ENCODE measurements around the gene SIAH3. TPM values are rescaled to one million over a fixed set of nuclear protein-coding genes. Genes with fewer than 3 reads are reported as not detected.

Gene SIAH3
- total RNA-seq, 5 donors from 2014 or later (not counting 1 experiment from before 2014, with no cell fraction given) = 0.19 to 4.8 (median 2.4) TPM

GRCh38 chr13:45775401-45775963 is 76.1 kb downstream of the SIAH3 start:
- no peak overlapping the region for H3K27ac ChIP-seq (ENCODE audit: low read length)
- ATAC-seq (replicated peaks in 1 of 4) (no peak), DNase-seq (no peak)
- H3K27me3 ChIP-seq (replicated peaks in 1 of 2; ENCODE audit: control insufficient read depth in 2 of 2, extremely low read depth in 1 of 2, insufficient read depth in 2 of 2, low read length in 1 of 2) = no peaks in the 10 kb centered on the region
- Mint-ChIP-seq H3K9me3 (peaks cover 0 to 3% (median 0%) of the 10 kb centered on the region in 3 donors), H3K27me3 (peaks cover 2 to 10% of the 10 kb centered on the region in 2 donors), H3K27ac (no peak overlapping the region), H3K4me1 (no peaks in the 10 kb centered on the region), H3K36me3 (no peaks in the 10 kb centered on the region), H3K4me3 (no peak overlapping the region)
- no peak overlapping the region for H3K4me3 ChIP-seq (ENCODE audit: control insufficient read depth in 1 of 2, extremely low read depth in 1 of 2, low read length in 1 of 2)
- H3K4me1 ChIP-seq (ENCODE audit: control insufficient read depth in 1 of 2, extremely low read depth in 1 of 2, insufficient read depth in 2 of 2, low read length in 2 of 2) = no peaks in the 10 kb centered on the region
- WGBS (ENCODE audit: insufficient coverage) = 69% methylated on average over 2 of the region's 3 CpGs
- H3K36me3 ChIP-seq (ENCODE audit: control insufficient read depth in 2 of 2, extremely low read depth in 1 of 2, insufficient read depth in 1 of 2, low read length in 1 of 2) = no peaks in the 10 kb centered on the region
- ChIA-PET CTCF (no interaction called here), POLR2A (no interaction called here)
- H3K9me3 ChIP-seq = no peaks in the 10 kb centered on the region

- Mint-ChIP-seq H3K27me3 (peaks cover 2 to 10% of the 10 kb centered on the region in 2 donors), H3K9me3 (peaks cover 0 to 3% (median 0%) of the 10 kb centered on the region in 3 donors), H3K4me3 (no peak overlapping the region), H3K4me1 (peaks cover 0 to 1% (median 0%) of the 10 kb centered on the region in 3 donors), H3K36me3 (no peaks in the 10 kb centered on the region), H3K27ac (no peak overlapping the region)
- H3K4me1 ChIP-seq (ENCODE audit: control insufficient read depth in 1 of 2, extremely low read depth in 1 of 2, insufficient read depth in 2 of 2, low read length in 2 of 2) = no peaks in the 10 kb centered on the region
- no peaks in the 10 kb centered on the region for H3K9me3 ChIP-seq
- no peak for DNase-seq
- ATAC-seq (replicated peaks in 1 of 4) = no peak
- no peaks in the 10 kb centered on the region for H3K36me3 ChIP-seq (ENCODE audit: control insufficient read depth in 2 of 2, extremely low read depth in 1 of 2, insufficient read depth in 1 of 2, low read length in 1 of 2)
- ChIA-PET POLR2A (no interaction called here), CTCF (no interaction called here)
- 81% methylated on average over 3 of the region's 3 CpGs for WGBS (ENCODE audit: insufficient coverage)
- H3K27me3 ChIP-seq (replicated peaks in 1 of 2; ENCODE audit: control insufficient read depth in 2 of 2, extremely low read depth in 1 of 2, insufficient read depth in 2 of 2, low read length in 1 of 2) = no peaks in the 10 kb centered on the region
- no peak overlapping the region for H3K4me3 ChIP-seq (ENCODE audit: control insufficient read depth in 1 of 2, extremely low read depth in 1 of 2, low read length in 1 of 2)
- H3K27ac ChIP-seq (ENCODE audit: low read length) = no peak overlapping the region
Measured at GRCh38 chr13:45773944-45774343, 77.6 kb downstream of the SIAH3 start.

GRCh38 chr13:45773236-45773635 is 78.3 kb downstream of the SIAH3 start:
- Histone ChIP-seq H3K4me3 (ENCODE audit: control insufficient read depth in 1 of 2, extremely low read depth in 1 of 2, low read length in 1 of 2) (no peak overlapping the region), H3K27ac (ENCODE audit: low read length) (no peak overlapping the region), H3K36me3 (ENCODE audit: control insufficient read depth in 2 of 2, extremely low read depth in 1 of 2, insufficient read depth in 1 of 2, low read length in 1 of 2) (no peaks in the 10 kb centered on the region), H3K4me1 (ENCODE audit: control insufficient read depth in 1 of 2, extremely low read depth in 1 of 2, insufficient read depth in 2 of 2, low read length in 2 of 2) (peaks cover 0 to under 1% of the 10 kb centered on the region in 2 experiments), H3K9me3 (no peaks in the 10 kb centered on the region), H3K27me3 (replicated peaks in 1 of 2; ENCODE audit: control insufficient read depth in 2 of 2, extremely low read depth in 1 of 2, insufficient read depth in 2 of 2, low read length in 1 of 2) (no peaks in the 10 kb centered on the region)
- CTCF ChIA-PET = interaction anchor here in 1 of 2 donors (0.6 kb wide), 1 partner anchor 531 kb away, joined by 3 read pairs; no protein-coding TSS in a partner anchor
- peaks cover 2 to 13% of the 10 kb centered on the region in 2 donors for H3K27me3 Mint-ChIP-seq
- POLR2A ChIA-PET = no interaction called here
- 89% methylated on average over 1 of the region's 2 CpGs for WGBS (ENCODE audit: insufficient coverage)
- peaks cover 2 to 8% (median 4%) of the 10 kb centered on the region in 3 donors for H3K4me1 Mint-ChIP-seq
- no peak overlapping the region for H3K27ac Mint-ChIP-seq
- no peak for ATAC-seq (replicated peaks in 1 of 4)
- peaks cover 0 to 3% (median 0%) of the 10 kb centered on the region in 3 donors for H3K9me3 Mint-ChIP-seq
- H3K36me3 Mint-ChIP-seq = no peaks in the 10 kb centered on the region
- DNase-seq = no peak
- H3K4me3 Mint-ChIP-seq = no peak overlapping the region

- DNase-seq (no peak), ATAC-seq (replicated peaks in 1 of 4) (no peak)
- no peak overlapping the region for H3K4me3 Mint-ChIP-seq
- H3K27me3 ChIP-seq (replicated peaks in 1 of 2; ENCODE audit: control insufficient read depth in 2 of 2, extremely low read depth in 1 of 2, insufficient read depth in 2 of 2, low read length in 1 of 2) = no peaks in the 10 kb centered on the region
- no CpG with 5 or more reads among the region's 2 CpGs for WGBS (ENCODE audit: insufficient coverage)
- no peak overlapping the region for H3K27ac ChIP-seq (ENCODE audit: low read length)
- ChIA-PET CTCF (no interaction called here), POLR2A (no interaction called here)
- no peaks in the 10 kb centered on the region for H3K36me3 ChIP-seq (ENCODE audit: control insufficient read depth in 2 of 2, extremely low read depth in 1 of 2, insufficient read depth in 1 of 2, low read length in 1 of 2)
- peaks cover 2 to 13% of the 10 kb centered on the region in 2 donors for H3K27me3 Mint-ChIP-seq
- H3K4me1 Mint-ChIP-seq = peaks cover 2 to 22% (median 4%) of the 10 kb centered on the region in 3 donors
- no peak overlapping the region for H3K4me3 ChIP-seq (ENCODE audit: control insufficient read depth in 1 of 2, extremely low read depth in 1 of 2, low read length in 1 of 2)
- H3K36me3 Mint-ChIP-seq = no peaks in the 10 kb centered on the region
- no peak overlapping the region for H3K27ac Mint-ChIP-seq
- H3K9me3 ChIP-seq = no peaks in the 10 kb centered on the region
- H3K9me3 Mint-ChIP-seq = peaks cover 0 to 7% (median 0%) of the 10 kb centered on the region in 3 donors
- peaks cover 0 to 7% of the 10 kb centered on the region in 2 experiments for H3K4me1 ChIP-seq (ENCODE audit: control insufficient read depth in 1 of 2, extremely low read depth in 1 of 2, insufficient read depth in 2 of 2, low read length in 2 of 2)
Measured at GRCh38 chr13:45770886-45771285, 80.7 kb downstream of the SIAH3 start.

- Histone ChIP-seq H3K27ac (ENCODE audit: low read length) (no peak overlapping the region), H3K4me1 (ENCODE audit: control insufficient read depth in 1 of 2, extremely low read depth in 1 of 2, insufficient read depth in 2 of 2, low read length in 2 of 2) (peaks cover 0 to 7% of the 10 kb centered on the region in 2 experiments), H3K27me3 (replicated peaks in 1 of 2; ENCODE audit: control insufficient read depth in 2 of 2, extremely low read depth in 1 of 2, insufficient read depth in 2 of 2, low read length in 1 of 2) (no peaks in the 10 kb centered on the region), H3K36me3 (ENCODE audit: control insufficient read depth in 2 of 2, extremely low read depth in 1 of 2, insufficient read depth in 1 of 2, low read length in 1 of 2) (no peaks in the 10 kb centered on the region), H3K4me3 (ENCODE audit: control insufficient read depth in 1 of 2, extremely low read depth in 1 of 2, low read length in 1 of 2) (no peak overlapping the region), H3K9me3 (no peaks in the 10 kb centered on the region)
- Mint-ChIP-seq H3K4me3 (no peak overlapping the region), H3K27me3 (peaks cover 0 to 11% of the 10 kb centered on the region in 2 donors), H3K4me1 (peaks cover 2 to 22% (median 4%) of the 10 kb centered on the region in 3 donors), H3K9me3 (peaks cover 0 to 7% (median 0%) of the 10 kb centered on the region in 3 donors), H3K36me3 (no peaks in the 10 kb centered on the region), H3K27ac (no peak overlapping the region)
- no CpG with 5 or more reads among the region's 4 CpGs for WGBS (ENCODE audit: insufficient coverage)
- POLR2A ChIA-PET = interaction anchor here in 1 of 2 donors (0.6 kb wide), 1 partner anchor 326 kb away, joined by 3 read pairs; no protein-coding TSS in a partner anchor
- DNase-seq (no peak), ATAC-seq (replicated peaks in 1 of 4) (no peak)
- CTCF ChIA-PET = no interaction called here
Measured at GRCh38 chr13:45768656-45769479, 82.7 kb downstream of the SIAH3 start.

GRCh38 chr13:45765464-45765863 is 86.1 kb downstream of the SIAH3 start:
- no peak overlapping the region for H3K4me3 Mint-ChIP-seq
- peaks cover 6 to 18% of the 10 kb centered on the region in 2 donors for H3K27me3 Mint-ChIP-seq
- Histone ChIP-seq H3K9me3 (no peaks in the 10 kb centered on the region), H3K27me3 (replicated peaks in 1 of 2; ENCODE audit: control insufficient read depth in 2 of 2, extremely low read depth in 1 of 2, insufficient read depth in 2 of 2, low read length in 1 of 2) (peaks cover 0 to 3% of the 10 kb centered on the region in 2 experiments), H3K36me3 (ENCODE audit: control insufficient read depth in 2 of 2, extremely low read depth in 1 of 2, insufficient read depth in 1 of 2, low read length in 1 of 2) (no peaks in the 10 kb centered on the region), H3K4me1 (ENCODE audit: control insufficient read depth in 1 of 2, extremely low read depth in 1 of 2, insufficient read depth in 2 of 2, low read length in 2 of 2) (peaks cover 0 to 7% of the 10 kb centered on the region in 2 experiments), H3K27ac (ENCODE audit: low read length) (no peak overlapping the region), H3K4me3 (ENCODE audit: control insufficient read depth in 1 of 2, extremely low read depth in 1 of 2, low read length in 1 of 2) (no peak overlapping the region)
- ATAC-seq (replicated peaks in 1 of 4) (no peak), DNase-seq (no peak)
- ChIA-PET CTCF (no interaction called here), POLR2A (no interaction called here)
- no peak overlapping the region for H3K27ac Mint-ChIP-seq
- H3K36me3 Mint-ChIP-seq = no peaks in the 10 kb centered on the region
- 76% methylated on average over 4 of the region's 4 CpGs for WGBS (ENCODE audit: insufficient coverage)
- H3K9me3 Mint-ChIP-seq = peaks cover 0 to 4% (median 0%) of the 10 kb centered on the region in 3 donors
- H3K4me1 Mint-ChIP-seq = peaks cover 2 to 22% (median 4%) of the 10 kb centered on the region in 3 donors
